Upper lobe of left lung (tissue), 6 donors: ENCODE results near the gene IL17RD. TPM values are rescaled to one million over a fixed set of nuclear protein-coding genes. Genes with fewer than 3 reads are reported as not detected.

Experiments used
- ATAC-seq, 2 donors: fragments of 200-7000 bp; cut with Tn5 transposase; one replicate each; pipeline ENCODE4 v1.9.1; 2022; ENCODE audit warnings: mild to moderate bottlenecking in 2 of 2, moderate library complexity in 2 of 2; ENCODE audit not compliant: low FRiP score in 2 of 2
- DNase-seq, 2 donors: peaks; one replicate each; pipeline ENCODE4 v3.0.0-alpha.2; 2019 to 2020
- H3K27ac ChIP-seq, 4 donors: fragments of 200-600 bp; sonication (generic); one replicate each; pipeline ENCODE4 v1.5.1; 2016 to 2019
- H3K27me3 ChIP-seq, 4 donors: fragments of 200-600 bp; sonication (generic); one replicate each; pipeline ENCODE4 v1.5.1; 2017 to 2019
- H3K36me3 ChIP-seq, 4 donors: fragments of 200-600 bp; sonication (generic); one replicate each; pipeline ENCODE4 v1.5.1; 2016 to 2019
- H3K4me1 ChIP-seq, 4 donors: fragments of 200-600 bp; sonication (generic); one replicate each; pipeline ENCODE4 v1.5.1; 2018 to 2019
- H3K4me3 ChIP-seq, 4 donors: fragments of 200-600 bp; sonication (generic); one replicate each; pipeline ENCODE4 v1.5.1; 2017 to 2019; ENCODE audit warnings: mild to moderate bottlenecking in 2 of 4, moderate library complexity in 1 of 4
- H3K9me3 ChIP-seq, 4 donors: fragments of 200-600 bp; sonication (generic); one replicate each; pipeline ENCODE4 v1.5.1; 2018 to 2019
- EP300 ChIP-seq, 4 donors: sonication (generic); formaldehyde crosslinking; IDR thresholded peaks; one replicate each; pipeline ENCODE4 v1.5.1; 2017; ENCODE audit warnings: antibody characterized with exemption in 4 of 4, control low read depth in 2 of 4
- POLR2A ChIP-seq, 4 donors: fragments of 450-650 bp; IDR thresholded peaks; one replicate each; pipeline ENCODE4 v1.5.1; 2016 to 2017; ENCODE audit warnings: antibody characterized with exemption in 4 of 4, mild to moderate bottlenecking in 2 of 4
- POLR2AphosphoS5 ChIP-seq, 2 donors: sonication (generic); formaldehyde crosslinking; IDR thresholded peaks; one replicate each; pipeline ENCODE4 v1.5.1; 2017; ENCODE audit warnings: antibody characterized with exemption in 2 of 2
- WGBS, 2 donors: methylation state at CpG; one replicate each; pipeline ENCODE4 v1.1.5; 2017 to 2018; 5-methylcytosine and 5-hydroxymethylcytosine counted together
- total RNA-seq, 6 donors: library from RNA; depleted of rRNA in 4 of 6; stranded (reverse); fragments of >200 nt in 4 of 6; gene quantifications; one replicate each; pipeline versions ENCODE4 v1.1.0 to v1.2.1, GENCODE V29; 2016 to 2021
- TF ChIP-seq, protein P1 (sequence below), 6 experiments: fragments of 450-650 bp in 4 of 6; fragments of 200-600 bp in 2 of 6; sonication (generic) in 2 of 6; IDR thresholded peaks; one replicate each; pipeline ENCODE4 v1.5.1; 2016 to 2019; ENCODE audit warnings: antibody characterized with exemption in 6 of 6
- donor health status: DM: no; HTN: no; CAD: no; lungs with moderate emphysema.
- donor health status: DM: no; HTN: yes; CAD: no; lungs with severe emphysema.

The IL17RD gene
- total RNA-seq, 6 donors from 2014 or later: under 0.01 to 2.7 (median 0.49) TPM

DNA sequence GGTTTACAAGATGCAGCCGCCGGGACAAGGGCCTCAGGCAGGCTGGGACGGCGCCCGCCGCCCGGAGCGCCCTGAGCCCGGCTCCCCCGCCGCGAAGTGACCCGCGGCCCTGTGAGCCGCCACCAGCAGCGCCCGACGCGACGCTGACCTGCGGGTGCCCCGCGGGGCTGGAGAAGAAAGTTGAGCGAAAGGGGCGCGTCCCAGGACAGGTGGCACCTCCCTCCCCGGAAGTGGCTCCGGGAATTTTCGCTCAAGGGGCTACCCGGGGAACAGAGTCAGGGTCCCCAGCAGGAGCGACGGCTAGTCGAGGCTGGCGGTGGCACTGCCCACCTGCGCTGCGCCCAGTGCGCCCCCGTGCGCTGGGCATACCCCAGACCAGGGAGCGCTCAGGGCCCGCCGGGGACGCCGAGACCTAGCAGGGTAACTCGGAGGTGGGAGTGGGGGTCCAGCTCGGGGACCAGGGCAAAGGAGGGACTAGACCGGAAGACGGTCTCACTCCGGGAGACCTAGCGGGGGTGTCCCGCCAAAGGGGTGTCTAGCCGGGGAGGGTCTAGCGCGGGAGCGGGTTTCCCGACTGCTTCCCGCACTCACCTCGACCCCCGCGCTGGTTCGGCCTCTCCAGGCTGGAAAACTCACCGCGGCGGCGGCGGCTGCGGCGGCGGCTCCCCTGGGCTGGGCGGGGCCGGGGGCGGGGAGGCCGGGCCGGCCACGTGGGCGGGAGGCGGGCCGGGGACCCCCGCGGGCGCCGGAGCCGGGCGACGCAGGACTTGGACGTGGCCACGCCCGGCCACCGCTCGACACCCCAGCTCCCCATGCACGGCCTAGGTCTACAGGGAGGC, 86.3 kb downstream of the IL17RD start:
- H3K27ac ChIP-seq: peak overlapping the region in 1 of 4 donors; percentile 52
- H3K36me3 ChIP-seq: no peaks in the 10 kb centered on the region
- no peaks in the 10 kb centered on the region for H3K9me3 ChIP-seq
- peak; percentile 11 to 90 for ATAC-seq
- TF ChIP-seq EP300 (IDR thresholded peaks at IDR 0.05) (no peak), POLR2A (IDR thresholded peaks at IDR 0.05) (no peak)
- TF ChIP-seq, protein P1, sequence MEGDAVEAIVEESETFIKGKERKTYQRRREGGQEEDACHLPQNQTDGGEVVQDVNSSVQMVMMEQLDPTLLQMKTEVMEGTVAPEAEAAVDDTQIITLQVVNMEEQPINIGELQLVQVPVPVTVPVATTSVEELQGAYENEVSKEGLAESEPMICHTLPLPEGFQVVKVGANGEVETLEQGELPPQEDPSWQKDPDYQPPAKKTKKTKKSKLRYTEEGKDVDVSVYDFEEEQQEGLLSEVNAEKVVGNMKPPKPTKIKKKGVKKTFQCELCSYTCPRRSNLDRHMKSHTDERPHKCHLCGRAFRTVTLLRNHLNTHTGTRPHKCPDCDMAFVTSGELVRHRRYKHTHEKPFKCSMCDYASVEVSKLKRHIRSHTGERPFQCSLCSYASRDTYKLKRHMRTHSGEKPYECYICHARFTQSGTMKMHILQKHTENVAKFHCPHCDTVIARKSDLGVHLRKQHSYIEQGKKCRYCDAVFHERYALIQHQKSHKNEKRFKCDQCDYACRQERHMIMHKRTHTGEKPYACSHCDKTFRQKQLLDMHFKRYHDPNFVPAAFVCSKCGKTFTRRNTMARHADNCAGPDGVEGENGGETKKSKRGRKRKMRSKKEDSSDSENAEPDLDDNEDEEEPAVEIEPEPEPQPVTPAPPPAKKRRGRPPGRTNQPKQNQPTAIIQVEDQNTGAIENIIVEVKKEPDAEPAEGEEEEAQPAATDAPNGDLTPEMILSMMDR (IDR thresholded peaks at IDR 0.05): peak in 1 of 6 experiments; percentile 8
- peak overlapping the region; percentile 35 to 85 (median 79) for H3K4me3 ChIP-seq
- H3K4me1 ChIP-seq: peaks cover 8 to 22% (median 13%) of the 10 kb centered on the region in 4 donors
- H3K27me3 ChIP-seq: peaks cover 0 to 6% (median 0%) of the 10 kb centered on the region in 4 donors
- peak; percentile 68 to 92 for DNase-seq
- 0% methylated on average over 1 of the region's 91 CpGs; no CpG with 5 or more reads in 1 of the 2 donors for WGBS, 2 donors

DNA sequence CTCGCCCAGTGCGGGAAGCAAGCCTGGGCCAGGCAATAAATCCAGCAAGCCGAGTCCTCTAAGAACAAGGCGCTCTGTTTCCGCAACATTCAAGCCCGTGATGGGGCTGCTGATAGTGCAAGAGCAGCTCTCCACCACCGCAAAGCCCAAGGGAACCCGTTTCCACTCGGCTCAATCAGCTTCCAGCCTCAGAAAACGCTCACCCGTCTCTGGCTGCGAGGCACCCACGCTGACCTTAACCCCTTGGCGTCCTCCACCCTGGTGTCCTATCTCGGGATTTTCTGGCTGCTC, 86.9 kb downstream of the IL17RD start:
- WGBS, 2 donors: 2 to 4% methylated on average over 11 to 14 of the region's 15 CpGs
- peaks cover 0 to 6% (median 0%) of the 10 kb centered on the region in 4 donors for H3K27me3 ChIP-seq
- peak overlapping the region; percentile 35 to 85 (median 79) for H3K4me3 ChIP-seq
- no peaks in the 10 kb centered on the region for H3K36me3 ChIP-seq
- peak in 1 of 2 donors; percentile 53 for DNase-seq
- H3K27ac ChIP-seq: peak overlapping the region in 1 of 4 donors; percentile 52
- ATAC-seq: peak; percentile 32 to 82
- H3K9me3 ChIP-seq: no peaks in the 10 kb centered on the region
- H3K4me1 ChIP-seq: peaks cover 8 to 22% (median 13%) of the 10 kb centered on the region in 4 donors
- TF ChIP-seq, protein P1 (IDR thresholded peaks at IDR 0.05): peak in 1 of 6 experiments; percentile 8
- TF ChIP-seq EP300 (IDR thresholded peaks at IDR 0.05): no peak

DNA sequence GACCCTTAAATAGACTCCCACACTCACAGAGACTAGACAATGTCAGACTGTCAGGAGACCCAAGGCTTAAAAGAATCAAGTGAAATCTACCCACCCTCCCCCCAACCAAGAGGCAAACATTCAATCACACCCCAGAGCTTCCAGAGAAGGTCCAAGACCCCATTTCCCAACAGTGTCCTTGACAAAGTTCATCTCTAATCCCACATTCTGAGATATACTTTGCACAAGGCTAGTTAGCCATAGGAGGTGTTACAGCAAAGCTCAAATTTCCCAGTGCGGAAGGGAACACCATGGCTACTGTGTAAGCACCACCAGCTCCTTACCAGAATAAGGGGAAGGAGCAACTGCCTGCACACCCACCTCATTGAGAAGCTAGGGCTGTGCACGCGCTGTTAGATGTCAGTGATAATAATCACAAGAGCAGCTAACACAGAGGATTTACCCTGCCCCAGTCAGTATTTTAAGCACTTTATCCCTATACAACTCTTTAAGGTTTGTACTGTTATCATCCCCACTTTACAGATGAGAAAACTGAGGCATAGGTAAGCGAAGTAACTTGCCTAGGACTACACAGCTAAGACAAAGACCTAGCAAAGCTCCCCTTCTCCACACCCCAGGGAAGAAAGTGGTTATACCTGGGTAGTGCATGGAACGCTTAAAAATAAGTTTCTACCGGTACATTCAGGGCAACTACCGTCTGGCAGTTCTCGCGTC, 87.4 kb downstream of the IL17RD start:
- H3K4me1 ChIP-seq: peaks cover 8 to 22% (median 13%) of the 10 kb centered on the region in 4 donors
- DNase-seq (no peak), ATAC-seq (no peak)
- no peaks in the 10 kb centered on the region for H3K36me3 ChIP-seq
- H3K27me3 ChIP-seq: peaks cover 0 to 6% (median 0%) of the 10 kb centered on the region in 4 donors
- H3K9me3 ChIP-seq: no peaks in the 10 kb centered on the region
- peak overlapping the region in 1 of 4 donors; percentile 52 for H3K27ac ChIP-seq
- peak overlapping the region in 3 of 4 donors; percentile 79 to 85 (median 79) for H3K4me3 ChIP-seq
- 42 to 48% methylated on average over 7 to 9 of the region's 9 CpGs for WGBS, 2 donors
- TF ChIP-seq POLR2AphosphoS5 (IDR thresholded peaks at IDR 0.05): no peak
- TF ChIP-seq, protein P1 (IDR thresholded peaks at IDR 0.05): no peak
- TF ChIP-seq POLR2A (IDR thresholded peaks at IDR 0.05): no peak
- TF ChIP-seq EP300 (IDR thresholded peaks at IDR 0.05): no peak

DNA sequence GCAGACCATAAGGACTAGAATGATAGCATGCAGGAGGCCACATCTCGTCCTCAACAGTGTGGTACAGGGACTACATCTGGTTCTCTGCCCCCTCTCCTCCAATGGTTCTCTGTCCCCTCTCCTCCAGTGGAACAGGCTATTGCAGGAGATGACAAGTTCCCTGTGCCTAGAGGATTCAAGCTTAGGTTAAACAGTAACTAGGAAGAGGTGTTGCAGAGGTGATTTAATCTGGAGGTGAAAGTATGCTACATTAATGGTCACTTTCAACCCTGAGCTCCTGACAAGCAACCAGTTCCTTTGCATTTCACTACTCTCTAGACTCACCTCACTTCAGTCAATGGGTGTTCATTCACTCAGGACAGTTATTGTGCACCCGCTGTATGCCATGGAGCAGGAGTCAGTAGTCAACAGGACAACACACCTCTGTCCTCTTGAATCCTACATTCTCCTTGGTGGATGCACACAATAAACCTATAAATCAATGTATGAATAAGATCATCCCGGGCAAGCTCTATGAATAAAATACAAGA, 88.7 kb downstream of the IL17RD start:
- H3K4me1 ChIP-seq: peaks cover 8 to 22% (median 13%) of the 10 kb centered on the region in 4 donors
- TF ChIP-seq POLR2A (IDR thresholded peaks at IDR 0.05): no peak
- no peak for TF ChIP-seq POLR2AphosphoS5 (IDR thresholded peaks at IDR 0.05)
- TF ChIP-seq EP300 (IDR thresholded peaks at IDR 0.05): no peak
- TF ChIP-seq, protein P1 (IDR thresholded peaks at IDR 0.05): no peak
- ATAC-seq: no peak
- no peak overlapping the region for H3K4me3 ChIP-seq
- H3K36me3 ChIP-seq: no peaks in the 10 kb centered on the region
- H3K27me3 ChIP-seq: peaks cover 0 to 6% (median 0%) of the 10 kb centered on the region in 4 donors
- no peak overlapping the region for H3K27ac ChIP-seq
- no peak for DNase-seq
- WGBS, 2 donors: 94 to 98% methylated on average over 3 of the region's 3 CpGs
- no peaks in the 10 kb centered on the region for H3K9me3 ChIP-seq
